ENCODE data around the gene SPG7. TPM values are rescaled to one million over a fixed set of nuclear protein-coding genes. Genes with fewer than 3 reads are reported as not detected.

The SPG7 gene
- polyA plus RNA-seq, 3 donors = 90.6 to 139 (median 130) TPM

DNA sequence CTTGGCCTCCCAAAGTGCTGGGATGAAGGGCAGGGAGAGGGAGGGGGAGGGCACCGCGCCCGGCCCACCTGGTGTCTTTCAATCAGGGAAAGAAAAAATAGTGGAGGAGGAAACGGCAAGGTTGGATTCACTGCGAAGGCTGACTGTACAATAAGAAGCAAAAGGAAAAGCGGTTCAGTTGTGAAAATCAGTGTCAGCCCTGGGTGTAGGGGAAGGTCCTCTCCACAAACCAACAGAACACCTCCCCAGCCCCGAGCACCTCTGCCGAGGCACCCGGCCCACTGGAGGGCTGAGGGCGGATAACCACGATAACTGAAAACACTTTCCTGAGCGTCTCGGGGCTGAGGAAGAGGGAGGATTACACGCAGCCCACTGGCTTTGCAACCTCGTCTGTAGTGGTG lies 1.4 kb upstream of the SPG7 start:
- no peak for DNase-seq

DNA sequence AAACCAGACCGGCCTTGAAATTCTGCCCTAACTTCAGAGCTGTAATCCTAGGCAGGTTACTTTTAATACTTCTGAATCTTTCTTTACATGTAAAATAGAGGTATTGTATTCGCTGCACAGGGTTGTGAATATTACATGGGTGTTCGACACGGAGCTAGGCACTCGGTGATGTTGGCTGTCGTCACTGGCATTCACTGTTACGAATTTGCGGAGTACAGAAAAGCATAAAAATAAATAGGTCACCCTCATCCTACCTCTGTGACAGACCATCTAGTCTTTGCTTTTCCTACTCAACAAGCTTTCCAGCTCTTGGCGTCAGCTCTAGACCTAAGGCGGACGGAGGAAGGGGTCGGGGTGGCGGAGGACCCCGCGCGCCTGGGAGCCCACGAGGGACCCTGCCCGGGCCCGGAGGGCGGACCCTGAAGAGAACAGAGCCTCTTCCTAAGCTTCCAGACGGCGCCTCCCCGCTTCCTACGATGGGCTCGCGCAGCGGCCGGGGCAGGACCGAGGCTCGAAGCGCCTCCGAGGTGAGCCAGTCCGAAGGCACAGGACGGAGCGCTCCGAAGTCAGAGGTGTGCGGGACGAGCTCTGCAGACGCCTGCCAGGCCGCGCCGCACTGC lies 879 bp upstream of the SPG7 start:
- no peak for DNase-seq

DNA sequence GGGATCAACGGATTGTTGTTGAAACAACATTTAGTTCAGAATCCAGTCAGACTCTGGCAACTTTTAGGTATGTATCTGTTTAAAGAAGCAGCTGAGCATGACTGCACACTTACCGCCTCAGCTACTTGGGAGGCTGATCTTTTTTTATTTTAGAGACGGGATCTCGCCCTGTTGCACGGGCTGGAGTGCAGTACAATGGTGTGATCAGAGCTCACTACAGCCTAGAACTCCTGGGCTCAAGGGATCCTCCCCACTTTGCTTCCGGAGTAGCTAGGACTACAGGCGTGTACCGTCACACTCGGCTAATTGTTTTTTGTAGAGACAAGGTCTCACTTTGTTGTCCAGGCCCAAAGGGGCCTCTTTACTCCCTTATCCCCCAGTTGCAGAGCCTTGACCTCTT lies 2.3 kb downstream of the SPG7 start:
- no peak for DNase-seq

DNA sequence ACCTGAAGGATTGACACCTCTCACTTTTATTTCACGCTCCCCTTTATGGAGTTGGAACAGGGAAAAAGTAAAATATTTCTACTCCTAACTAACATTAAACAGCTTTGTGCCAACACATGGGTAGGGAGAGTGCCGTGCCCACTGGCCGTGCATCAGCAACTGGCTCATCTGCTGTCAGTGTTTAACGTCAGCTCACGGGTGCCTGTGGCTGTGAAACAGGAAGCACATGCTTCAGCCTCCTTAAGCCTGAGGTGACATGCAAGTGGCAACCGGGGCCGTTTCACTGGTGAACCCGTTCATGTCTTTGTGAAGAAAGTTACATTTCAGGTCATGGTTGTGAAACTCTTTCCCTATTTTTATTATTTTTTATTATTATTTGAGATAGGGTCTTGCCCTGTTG lies 3.2 kb downstream of the SPG7 start:
- no peak for DNase-seq

DNA sequence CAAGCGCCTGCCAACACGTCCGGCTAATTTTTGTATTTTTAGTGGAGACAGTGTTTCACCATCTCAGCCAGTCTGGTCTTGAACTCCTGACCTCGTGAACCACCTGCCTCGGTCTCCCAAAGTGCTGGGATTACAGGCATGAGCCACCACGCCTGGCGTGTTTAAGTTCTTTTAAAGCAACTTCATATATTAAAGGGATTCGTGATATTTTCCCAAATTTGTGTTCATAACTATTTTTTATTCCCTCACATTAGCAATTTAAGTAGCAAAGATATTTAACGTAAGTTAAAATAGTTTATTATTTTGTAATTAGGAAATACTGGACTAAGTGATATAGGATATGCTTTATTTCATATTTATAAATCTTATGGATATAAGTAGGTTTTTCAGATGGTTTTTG lies 4.2 kb downstream of the SPG7 start:
- DNase-seq = no peak

DNA sequence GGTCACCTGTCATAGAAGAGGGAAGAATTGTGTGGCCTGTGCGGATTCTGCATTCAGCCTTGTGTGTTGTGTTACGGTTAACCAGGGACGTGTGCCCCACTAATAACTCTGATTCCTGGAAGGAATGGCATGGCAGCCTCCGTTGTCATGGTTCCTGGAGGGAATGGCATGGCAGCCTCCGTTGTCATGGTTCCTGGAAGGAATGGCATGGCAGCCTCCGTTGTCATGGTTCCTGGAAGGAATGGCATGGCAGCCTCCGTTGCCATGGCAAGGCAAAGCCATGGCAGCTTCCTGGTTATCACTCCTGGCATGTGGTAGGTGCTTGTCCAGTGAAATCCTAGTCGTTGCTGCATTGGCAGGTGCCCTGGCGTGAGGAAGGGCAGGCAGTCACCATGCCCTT lies 8.9 kb downstream of the SPG7 start:
- no peak for DNase-seq

DNA sequence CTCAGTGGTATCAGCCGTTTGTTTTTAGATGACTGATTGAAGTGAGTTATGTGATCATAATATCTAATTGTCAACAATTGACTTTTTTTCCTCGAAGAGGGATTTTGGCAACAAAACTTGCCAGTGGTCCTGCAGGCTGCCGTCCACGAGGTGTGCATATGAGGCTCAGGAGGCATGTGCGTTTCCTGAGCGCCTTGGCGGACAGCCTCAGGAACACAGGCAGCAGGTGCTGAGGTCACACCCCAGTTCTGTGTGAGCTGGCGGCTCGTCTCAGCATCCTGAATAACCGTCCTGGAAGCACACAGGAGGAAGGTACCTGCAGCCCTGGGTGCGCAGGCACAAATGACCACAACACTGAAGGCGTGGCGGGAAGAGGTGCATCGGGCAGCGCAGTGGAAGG lies 11.7 kb downstream of the SPG7 start:
- no peak for DNase-seq

DNA sequence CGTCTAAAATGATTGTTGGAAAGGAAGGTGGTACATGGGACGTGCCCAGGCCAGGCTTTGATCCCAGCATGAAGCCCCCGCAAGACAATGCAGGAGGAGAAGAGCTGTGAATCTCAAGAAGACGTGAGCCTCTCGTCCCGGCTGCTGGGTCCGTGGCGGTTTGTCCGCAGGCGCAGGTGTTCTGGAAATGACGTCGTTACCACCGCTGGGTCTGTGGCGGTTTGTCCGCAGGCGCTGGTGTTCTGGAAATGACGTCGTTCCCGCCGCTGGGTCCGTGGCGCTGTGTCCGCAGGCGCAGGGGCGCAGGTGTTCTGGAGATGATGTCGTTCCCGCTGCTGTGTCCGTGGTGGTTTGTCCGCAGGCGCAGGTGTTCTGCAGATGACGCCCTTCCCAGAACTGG lies 14.1 kb downstream of the SPG7 start:
- DNase-seq = no peak

DNA sequence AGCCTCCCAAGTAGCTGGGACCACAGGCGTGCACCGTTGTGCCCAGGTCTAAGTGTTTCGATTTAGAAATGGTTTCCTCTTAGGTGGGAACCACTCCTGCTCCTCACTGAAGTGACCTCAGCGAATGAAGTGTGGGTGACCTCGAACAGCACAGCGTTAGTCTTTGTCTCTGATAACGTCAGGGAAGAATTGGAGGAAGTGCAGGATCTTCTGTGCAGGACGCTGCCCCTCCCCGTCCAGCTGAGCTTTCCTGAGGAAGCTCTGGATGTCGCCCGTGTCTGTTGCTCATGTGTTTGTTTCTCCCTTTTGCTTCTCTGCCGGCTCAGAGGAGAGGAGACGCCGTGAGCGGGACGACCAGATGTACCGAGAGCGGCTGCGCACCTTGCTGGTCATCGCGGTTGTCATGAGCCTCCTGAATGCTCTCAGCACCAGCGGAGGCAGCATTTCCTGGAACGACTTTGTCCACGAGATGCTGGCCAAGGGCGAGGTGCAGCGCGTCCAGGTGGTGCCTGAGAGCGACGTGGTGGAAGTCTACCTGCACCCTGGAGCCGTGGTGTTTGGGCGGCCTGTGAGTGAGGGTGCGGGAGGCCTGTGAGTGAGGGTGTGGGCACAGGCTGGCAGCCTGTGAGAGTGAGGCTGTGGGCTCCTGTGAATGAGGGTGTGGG lies 15.6 kb downstream of the SPG7 start:
- no peak for DNase-seq

DNA sequence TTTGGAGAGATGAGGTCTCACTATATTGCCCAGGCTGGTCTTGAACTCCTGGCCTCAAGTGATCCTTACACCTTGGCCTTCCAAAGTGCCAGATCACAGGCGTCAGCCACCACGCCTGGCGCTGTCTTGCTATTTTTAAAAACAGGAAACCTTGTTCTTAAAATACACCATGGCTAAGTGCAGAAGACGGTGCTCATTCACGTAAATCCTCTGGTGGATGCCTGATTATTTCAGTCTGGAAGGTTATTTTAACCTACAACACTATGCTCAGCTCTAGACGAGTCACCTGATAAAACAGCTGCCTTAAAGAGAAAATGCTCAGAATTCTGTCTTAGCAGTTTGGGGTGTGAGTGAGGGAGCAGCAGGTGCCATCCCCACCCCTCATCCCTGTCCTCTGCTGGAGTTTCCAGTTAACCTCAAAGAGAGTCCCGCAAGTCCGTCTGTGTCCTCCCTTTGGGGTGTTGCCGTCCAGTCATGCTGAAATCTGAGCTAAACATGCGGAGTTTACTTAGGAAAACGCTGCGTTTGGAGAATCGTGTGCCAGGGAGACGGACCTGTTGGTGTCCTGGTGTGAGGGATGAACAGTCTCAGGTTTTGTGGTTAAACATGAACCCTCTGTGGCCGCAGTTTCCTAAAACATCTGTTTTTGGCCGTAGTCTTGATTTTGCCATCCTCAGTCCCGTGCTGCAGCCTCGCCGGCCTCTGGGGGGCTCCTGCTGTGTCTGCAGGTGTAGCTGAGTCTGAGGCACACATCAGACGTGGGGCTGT lies 17.1 kb downstream of the SPG7 start:
- no peak for DNase-seq

DNA sequence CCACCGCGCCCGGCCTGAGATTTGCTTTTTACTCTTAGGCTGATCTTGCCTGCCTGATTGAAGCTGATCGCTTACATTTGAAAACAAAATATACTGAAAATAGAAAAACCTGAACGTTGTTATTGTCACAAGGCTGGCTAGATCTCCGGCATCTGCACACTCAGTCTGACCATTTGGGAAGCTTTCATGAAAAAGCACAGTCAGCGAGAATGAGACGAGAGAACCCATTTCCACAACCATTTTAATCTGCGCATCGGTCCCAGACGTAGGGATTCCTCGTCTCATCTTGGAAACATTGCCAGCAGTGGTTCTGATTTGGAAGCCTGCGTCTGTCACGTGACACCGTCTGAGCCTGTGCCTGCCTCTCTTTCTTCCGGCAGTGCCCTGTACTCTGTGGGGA lies 20.9 kb downstream of the SPG7 start:
- no peak for DNase-seq

DNA sequence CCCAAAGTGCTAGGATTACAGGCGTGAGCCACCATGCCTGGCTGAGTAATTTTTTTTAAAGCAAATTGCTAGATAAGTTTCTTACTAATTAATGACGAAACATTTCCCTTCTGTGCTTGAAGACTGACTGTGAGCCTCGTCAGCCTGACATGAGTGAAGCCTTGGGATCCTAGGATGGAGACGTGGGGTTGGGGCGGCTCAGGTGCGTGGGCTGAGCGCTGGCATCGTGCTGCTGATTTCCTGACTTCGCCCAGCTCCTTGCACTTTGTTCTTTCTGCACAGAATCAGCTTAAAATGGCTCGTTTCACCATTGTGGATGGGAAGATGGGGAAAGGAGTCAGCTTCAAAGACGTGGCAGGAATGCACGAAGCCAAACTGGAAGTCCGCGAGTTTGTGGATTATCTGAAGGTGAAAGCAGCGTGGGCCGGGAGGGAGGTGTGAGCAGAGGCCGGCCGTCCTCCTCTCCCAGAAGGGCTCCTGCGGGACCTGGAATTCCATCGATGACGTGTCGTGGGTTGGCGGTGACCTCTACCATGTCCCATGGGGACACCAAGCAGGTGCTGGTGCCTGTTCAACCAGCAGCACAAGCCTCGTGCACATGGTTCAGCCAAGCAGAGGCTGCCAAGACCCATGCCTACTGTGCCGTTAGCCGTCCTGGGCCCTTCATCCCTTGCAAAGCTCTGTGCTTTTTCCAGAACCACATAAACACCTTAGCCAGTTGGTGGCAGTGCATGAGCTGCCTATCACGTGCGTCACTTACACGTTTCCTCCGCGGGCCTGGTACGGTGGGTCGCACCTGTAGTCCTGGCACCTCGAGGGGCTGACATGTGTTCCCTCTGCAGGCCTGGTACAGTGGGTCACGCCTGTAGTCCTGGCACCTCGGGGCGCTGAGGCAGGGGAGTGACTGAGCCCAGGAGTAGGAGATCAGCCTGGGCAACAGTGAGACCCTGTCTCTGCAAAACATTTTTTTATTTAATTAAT lies 22.5 kb downstream of the SPG7 start:
- DNase-seq = no peak

DNA sequence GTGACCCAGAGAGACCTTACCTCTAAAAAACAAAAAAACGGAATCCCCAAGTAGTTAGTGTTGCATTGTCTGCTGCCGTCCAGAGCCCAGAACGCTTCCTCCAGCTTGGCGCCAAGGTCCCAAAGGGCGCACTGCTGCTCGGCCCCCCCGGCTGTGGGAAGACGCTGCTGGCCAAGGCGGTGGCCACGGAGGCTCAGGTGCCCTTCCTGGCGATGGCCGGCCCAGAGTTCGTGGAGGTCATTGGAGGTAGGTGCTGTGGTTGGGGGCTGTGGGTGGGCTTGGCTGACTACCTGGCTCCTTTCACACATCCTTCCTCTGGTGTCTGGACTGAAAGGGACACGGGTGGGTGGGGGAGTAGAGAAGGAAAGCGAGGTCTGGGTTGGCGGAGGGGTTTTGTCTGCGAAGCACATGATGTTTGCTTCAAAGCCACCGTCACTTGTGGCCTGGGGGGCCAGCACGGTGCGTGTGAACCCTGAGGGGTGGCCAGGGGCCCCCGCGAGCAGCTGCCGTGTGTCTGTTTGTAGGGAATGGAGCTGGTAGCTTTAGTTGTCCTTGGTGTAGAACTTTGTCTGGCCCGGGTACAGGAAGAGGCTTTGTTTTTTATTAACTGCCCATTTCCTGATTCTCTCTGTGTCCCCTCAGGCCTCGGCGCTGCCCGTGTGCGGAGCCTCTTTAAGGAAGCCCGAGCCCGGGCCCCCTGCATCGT lies 23.8 kb downstream of the SPG7 start:
- DNase-seq = no peak

DNA sequence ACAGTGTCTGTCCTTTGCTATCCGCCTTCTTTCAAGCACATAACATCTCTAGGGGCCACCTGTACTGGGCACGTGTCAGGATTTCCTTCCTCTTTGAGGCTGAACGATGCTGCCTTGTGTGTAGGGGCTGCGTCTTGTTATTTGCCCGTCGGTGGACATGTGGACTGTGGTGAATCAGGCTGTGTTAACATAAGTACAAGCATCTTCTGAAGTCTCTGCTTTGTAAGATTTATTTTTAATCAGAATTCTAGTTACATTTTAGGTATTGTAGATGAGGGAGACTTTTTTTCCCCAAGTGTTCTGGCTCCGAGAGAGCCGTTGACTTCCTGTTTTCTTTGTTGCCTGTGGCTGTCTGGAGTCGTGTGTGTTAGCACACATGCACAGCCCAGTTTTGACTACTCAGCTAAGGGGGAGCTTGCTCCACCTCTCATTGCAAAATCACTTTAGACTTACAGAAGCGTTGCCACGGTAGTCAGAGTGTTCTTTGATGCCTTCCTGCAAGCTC lies 26.1 kb downstream of the SPG7 start:
- DNase-seq = no peak

DNA sequence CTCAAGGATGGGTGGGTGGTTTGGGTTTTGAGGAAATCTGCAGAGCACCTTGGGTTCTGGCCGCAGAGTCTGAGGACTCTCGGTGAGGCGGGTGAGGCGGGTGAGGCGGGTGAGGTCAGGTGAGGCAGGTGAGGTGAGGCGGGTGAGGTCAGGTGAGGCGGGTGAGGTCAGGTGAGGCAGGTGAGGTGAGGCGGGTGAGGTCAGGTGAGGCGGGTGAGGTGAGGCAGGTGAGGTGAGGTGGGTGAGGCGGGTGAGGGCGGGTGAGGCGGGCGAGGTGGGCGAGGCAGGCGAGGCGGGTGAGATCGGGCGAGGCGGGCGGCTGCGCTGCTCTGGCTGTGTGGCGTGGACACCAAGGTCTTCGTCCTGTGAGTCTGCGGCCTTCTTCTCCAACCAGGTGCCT lies 28.2 kb downstream of the SPG7 start:
- DNase-seq = no peak

DNA sequence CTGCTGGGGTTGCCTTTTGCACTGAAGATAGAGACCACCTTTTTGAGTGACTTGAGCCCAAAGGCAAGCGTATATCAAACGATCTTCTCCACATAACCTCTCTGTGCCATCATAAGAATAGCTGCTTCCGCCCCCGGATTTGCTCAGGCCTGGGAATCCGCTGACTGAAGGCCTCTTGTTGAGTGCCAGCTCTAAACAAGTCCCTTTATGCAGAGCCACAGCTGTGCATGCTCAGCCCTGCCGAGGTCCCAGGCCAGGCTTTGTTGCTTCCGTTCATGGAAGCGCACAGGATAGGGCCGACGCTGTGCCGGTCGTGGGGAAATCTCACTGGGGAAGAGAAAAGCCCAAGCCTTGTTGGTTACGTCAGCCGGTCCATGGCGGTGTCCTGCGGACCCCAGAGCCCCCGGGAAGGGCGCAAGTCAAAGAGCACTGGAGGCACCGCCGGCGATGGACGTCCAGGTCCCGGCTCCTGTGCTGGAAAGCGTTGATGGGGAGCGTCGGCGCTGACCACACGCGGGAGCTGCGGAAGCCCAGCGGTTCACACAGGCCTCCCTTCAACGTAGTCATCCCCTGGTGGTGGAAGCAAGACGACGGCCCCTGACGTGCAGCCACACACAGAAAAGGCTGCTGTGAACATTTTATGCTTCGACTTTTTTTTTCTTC lies 28.8 kb downstream of the SPG7 start:
- DNase-seq = no peak

DNA sequence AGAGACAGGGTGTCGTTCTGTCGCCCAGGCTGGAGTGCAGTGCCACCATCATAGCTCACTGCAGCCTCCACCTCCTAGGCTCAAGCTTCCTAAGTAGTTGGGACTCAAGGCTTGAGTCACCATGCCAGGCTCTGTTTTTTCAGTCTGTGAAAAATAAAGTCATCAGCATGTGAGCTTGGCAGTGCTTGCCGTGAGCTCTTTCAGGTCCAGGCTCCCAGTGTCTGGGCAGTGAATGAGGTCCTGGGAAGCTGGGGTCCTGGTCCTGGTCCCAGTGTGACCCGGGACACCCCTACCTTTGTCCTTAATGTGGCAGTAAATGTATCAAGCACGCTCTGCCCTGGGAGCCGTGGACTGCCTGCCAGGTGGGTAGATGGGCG lies 29.3 kb downstream of the SPG7 start:
- no peak for DNase-seq

DNA sequence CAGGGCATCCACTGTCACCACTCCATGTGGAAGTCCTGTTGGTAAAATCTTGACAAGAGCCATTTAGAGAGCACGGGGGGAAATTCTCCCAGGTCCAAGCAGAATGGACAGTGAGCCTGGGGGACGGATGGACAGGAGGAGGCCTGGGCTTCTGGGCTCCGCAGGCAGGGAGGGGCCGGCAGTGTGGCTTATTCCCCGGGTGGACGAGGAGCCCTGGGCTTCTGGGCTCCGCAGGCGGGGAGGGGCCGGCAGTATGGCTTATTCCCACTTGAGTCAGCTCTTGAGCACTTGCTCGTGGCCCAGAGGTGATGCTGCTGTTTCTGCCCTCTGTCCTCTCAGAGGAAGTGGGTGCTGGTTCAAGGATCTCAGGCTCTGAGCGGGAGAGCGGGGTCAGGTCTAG lies 30.1 kb downstream of the SPG7 start:
- no peak for DNase-seq

DNA sequence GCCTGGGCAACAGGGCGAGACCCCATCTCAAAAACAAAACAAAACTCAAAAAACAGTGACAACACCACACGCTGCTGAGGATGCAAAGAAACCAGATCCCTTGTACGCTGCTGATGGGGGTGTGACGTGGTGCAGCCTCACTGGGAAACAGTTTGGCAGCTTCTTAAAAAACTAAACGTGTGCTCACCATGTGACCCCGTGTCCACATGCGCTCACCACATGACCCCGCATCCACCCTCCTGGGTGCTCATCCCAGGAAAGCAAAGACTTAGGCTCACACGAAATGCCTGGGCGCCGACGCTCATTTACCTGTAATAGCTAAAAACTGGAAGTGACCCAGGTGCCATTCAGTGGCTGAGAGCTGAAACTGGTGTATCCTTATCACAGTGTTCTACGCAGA lies 32.4 kb downstream of the SPG7 start:
- DNase-seq = no peak

DNA sequence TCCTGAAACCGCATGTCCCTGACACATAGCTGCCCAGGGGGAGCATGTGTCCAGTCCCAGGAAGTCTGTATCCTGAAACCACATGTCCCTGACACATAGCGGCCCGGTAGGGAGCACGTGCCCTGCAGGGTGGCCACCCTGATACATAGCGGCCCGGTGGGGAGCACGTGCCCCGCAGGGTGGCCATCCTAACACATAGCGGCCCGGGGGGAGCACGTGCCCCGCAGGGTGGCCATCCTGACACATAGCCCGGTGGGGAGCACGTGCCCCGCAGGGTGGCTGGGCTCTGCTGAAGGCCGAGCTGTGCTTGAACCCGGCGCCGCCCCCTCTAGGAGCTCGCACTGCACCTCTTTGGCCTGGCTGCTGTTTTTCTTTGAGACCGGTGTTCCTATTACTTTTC lies 33.6 kb downstream of the SPG7 start:
- no peak for DNase-seq

DNA sequence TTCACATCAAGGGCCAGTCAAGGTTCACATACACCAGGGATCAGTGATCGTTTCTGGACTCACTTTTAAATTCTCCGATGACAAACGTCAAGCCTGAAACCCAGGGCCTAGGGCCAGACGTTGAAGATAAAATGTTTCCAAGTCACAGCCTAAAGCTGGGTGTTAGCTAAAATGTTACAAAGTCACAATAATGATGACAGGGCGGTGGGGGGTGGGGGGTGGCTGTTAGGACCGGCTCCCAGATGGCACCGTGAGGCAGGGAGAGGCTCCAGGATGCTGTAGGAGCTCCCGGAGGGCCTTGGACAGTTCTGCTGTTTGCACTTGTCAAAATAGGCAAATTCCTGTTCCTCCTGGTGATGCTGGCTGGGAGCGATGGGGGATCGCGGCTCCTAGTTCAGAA lies 35.9 kb downstream of the SPG7 start:
- DNase-seq = no peak
